Measurements from ENCODE around the gene SLC41A3.
"Not testable (repeated sequence)": the region's sequence is repeated elsewhere in the genome, so short reads cannot be mapped to it uniquely, and the experiment has no call there.

Gene SLC41A3

DNA sequence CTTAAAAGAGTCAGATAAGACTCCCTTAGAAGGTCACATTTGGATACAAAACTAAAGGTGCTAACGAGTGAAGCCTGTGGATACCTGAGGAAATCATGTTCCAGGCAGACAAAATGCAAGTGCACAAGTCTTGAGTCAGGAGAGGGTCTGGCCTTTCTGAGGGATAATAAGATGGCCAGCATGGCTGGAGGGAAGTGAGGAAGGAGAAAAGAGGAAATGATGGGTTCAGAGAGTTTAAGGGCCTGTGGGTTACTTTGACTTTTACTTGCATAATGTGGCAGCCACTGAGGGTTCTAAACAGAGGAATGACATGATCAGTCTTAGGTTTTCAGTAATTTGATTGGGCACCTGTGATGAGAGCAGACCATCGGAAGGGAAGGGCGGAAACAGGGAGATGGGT lies 118.4 kb downstream of the SLC41A3 start:
- TF ChIP-seq, protein P1, sequence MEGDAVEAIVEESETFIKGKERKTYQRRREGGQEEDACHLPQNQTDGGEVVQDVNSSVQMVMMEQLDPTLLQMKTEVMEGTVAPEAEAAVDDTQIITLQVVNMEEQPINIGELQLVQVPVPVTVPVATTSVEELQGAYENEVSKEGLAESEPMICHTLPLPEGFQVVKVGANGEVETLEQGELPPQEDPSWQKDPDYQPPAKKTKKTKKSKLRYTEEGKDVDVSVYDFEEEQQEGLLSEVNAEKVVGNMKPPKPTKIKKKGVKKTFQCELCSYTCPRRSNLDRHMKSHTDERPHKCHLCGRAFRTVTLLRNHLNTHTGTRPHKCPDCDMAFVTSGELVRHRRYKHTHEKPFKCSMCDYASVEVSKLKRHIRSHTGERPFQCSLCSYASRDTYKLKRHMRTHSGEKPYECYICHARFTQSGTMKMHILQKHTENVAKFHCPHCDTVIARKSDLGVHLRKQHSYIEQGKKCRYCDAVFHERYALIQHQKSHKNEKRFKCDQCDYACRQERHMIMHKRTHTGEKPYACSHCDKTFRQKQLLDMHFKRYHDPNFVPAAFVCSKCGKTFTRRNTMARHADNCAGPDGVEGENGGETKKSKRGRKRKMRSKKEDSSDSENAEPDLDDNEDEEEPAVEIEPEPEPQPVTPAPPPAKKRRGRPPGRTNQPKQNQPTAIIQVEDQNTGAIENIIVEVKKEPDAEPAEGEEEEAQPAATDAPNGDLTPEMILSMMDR (conservative IDR thresholded peaks at IDR 0.05; ENCODE audit: low read length) = no peak
- TF ChIP-seq EZH2phosphoT487 (IDR thresholded peaks at IDR 0.05; ENCODE audit: borderline replicate concordance) = no peak
- H2AFZ ChIP-seq (ENCODE audit: low read length) = no peak overlapping the region
- no peak overlapping the region for H3K4me2 ChIP-seq (ENCODE audit: low read depth, low read length, poor library complexity, severe bottlenecking)
- no peaks in the 10 kb centered on the region for H3K79me2 ChIP-seq (ENCODE audit: insufficient read depth, low read length)
- H3K4me3 ChIP-seq (ENCODE audit: low read length, poor library complexity, severe bottlenecking) = no peak overlapping the region
- H3K9me3 ChIP-seq (ENCODE audit: insufficient read depth, low read depth, low read length) = no peaks in the 10 kb centered on the region
- H4K20me1 ChIP-seq (ENCODE audit: insufficient read depth, low read length, poor library complexity, severe bottlenecking) = no peaks in the 10 kb centered on the region
- no peaks in the 10 kb centered on the region for H3K9me2 ChIP-seq (replicated peaks; ENCODE audit: low read depth, low read length)
- no peak overlapping the region for H3K9ac ChIP-seq (ENCODE audit: low read depth, low read length, poor library complexity, severe bottlenecking)
- H3K36me3 ChIP-seq (ENCODE audit: insufficient read depth, low read length) = no peaks in the 10 kb centered on the region
- no peaks in the 10 kb centered on the region for H3K4me1 ChIP-seq (ENCODE audit: insufficient read depth, low read length, poor library complexity, severe bottlenecking)
- no peaks in the 10 kb centered on the region for H3F3A ChIP-seq (ENCODE audit: low read depth)
- no peaks in the 10 kb centered on the region for H3K27me3 ChIP-seq (ENCODE audit: insufficient read depth, low read length, poor library complexity, severe bottlenecking)

DNA sequence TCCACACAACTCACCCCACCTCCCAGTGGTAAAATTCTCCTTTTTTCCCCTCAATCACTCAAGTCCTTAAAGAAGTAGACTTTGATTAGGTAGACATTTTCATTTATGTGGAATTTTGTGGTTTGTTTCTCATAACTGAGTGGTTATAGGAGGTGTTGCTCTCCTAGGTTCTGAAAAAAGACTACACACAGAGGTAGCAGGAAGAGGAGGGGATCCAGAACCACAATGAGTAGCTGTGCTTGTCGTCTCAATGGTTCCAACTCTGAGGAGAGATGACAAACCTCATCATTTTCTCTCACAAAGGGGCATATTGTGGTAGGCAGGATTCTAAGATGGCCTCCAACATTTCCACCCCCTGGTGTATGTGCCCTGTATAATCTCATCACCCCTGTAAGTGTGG lies 120.1 kb downstream of the SLC41A3 start:
- H3K4me2 ChIP-seq (ENCODE audit: low read depth, low read length, poor library complexity, severe bottlenecking); H4K20me1 ChIP-seq (ENCODE audit: insufficient read depth, low read length, poor library complexity, severe bottlenecking); H3K79me2 ChIP-seq (ENCODE audit: insufficient read depth, low read length); H3K4me3 ChIP-seq (ENCODE audit: low read length, poor library complexity, severe bottlenecking); H3F3A ChIP-seq (ENCODE audit: low read depth); H2AFZ ChIP-seq (ENCODE audit: low read length); H3K9ac ChIP-seq (ENCODE audit: low read depth, low read length, poor library complexity, severe bottlenecking); H3K9me2 ChIP-seq (replicated peaks; ENCODE audit: low read depth, low read length); H3K36me3 ChIP-seq (ENCODE audit: insufficient read depth, low read length); H3K4me1 ChIP-seq (ENCODE audit: insufficient read depth, low read length, poor library complexity, severe bottlenecking); H3K27me3 ChIP-seq (ENCODE audit: insufficient read depth, low read length, poor library complexity, severe bottlenecking); H3K9me3 ChIP-seq (ENCODE audit: insufficient read depth, low read depth, low read length): not testable (repeated sequence)

DNA sequence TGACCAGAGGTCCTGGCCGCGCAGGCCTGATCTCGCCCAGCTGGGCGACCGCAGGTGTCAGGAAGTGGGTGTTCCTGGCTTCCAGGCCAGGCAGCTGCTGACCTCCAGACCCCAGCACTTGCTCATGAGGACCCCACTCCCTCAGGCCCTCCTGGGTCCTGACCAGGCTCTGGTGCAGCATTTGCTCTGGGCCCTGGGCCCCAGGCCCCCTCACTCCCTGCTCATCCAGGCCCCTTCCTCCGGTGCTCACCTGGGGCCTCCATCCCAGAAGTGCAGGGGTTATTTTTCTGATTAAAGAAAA lies 122.7 kb downstream of the SLC41A3 start:
- H3F3A ChIP-seq (ENCODE audit: low read depth) = no peaks in the 10 kb centered on the region
- no peak overlapping the region for H3K9ac ChIP-seq (ENCODE audit: low read depth, low read length, poor library complexity, severe bottlenecking)
- H3K9me2 ChIP-seq (replicated peaks; ENCODE audit: low read depth, low read length) = no peaks in the 10 kb centered on the region
- H4K20me1 ChIP-seq (ENCODE audit: insufficient read depth, low read length, poor library complexity, severe bottlenecking) = no peaks in the 10 kb centered on the region
- no peak overlapping the region for H2AFZ ChIP-seq (ENCODE audit: low read length)
- no peaks in the 10 kb centered on the region for H3K9me3 ChIP-seq (ENCODE audit: insufficient read depth, low read depth, low read length)
- H3K79me2 ChIP-seq (ENCODE audit: insufficient read depth, low read length) = no peaks in the 10 kb centered on the region
- no peaks in the 10 kb centered on the region for H3K36me3 ChIP-seq (ENCODE audit: insufficient read depth, low read length)
- no peaks in the 10 kb centered on the region for H3K4me1 ChIP-seq (ENCODE audit: insufficient read depth, low read length, poor library complexity, severe bottlenecking)
- no peak overlapping the region for H3K4me2 ChIP-seq (ENCODE audit: low read depth, low read length, poor library complexity, severe bottlenecking)
- TF ChIP-seq, protein P1 (conservative IDR thresholded peaks at IDR 0.05; ENCODE audit: low read length) = no peak
- TF ChIP-seq EZH2phosphoT487 (IDR thresholded peaks at IDR 0.05; ENCODE audit: borderline replicate concordance) = no peak
- H3K4me3 ChIP-seq (ENCODE audit: low read length, poor library complexity, severe bottlenecking) = no peak overlapping the region
- no peaks in the 10 kb centered on the region for H3K27me3 ChIP-seq (ENCODE audit: insufficient read depth, low read length, poor library complexity, severe bottlenecking)

DNA sequence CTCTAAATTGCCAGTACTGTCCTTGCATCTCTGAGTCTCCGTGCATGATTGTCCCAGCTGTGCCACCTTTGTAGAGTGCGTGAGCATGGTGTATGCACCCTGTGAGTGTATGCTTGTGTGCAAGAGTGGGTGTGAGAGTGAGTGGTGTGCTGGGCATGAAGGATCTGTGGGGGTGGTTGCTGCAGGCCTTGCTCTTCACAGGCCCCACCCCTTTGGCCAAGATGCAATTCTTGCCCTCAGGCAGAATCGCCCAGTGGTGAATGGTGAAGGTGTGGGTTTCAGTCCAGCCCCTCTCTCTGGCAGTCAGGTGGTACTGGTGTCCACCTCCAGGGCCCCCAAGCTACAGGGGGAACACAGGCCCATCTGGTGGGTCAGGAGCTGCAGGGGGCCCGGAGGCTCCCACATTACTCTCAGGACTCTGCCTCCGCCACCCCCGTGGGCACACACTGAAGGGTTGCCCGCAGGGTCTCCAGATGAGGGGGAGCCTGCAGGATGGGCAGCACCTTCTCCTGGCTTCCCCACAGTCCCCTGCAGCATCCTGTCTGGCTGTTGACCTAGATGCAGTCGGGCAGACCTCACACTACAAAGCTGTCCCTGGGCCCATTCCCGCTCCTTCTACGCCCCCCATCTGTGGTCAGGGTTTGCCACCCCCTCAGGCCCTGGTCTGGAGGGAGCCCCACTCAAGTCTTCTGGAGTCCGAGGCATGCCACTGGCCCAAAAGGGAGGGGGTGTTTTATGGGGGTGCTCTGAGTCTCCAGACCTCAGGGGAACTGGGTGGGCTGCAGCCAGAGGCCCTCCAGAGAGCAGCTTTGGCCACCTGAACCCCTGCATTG lies 123.3 kb downstream of the SLC41A3 start:
- Histone ChIP-seq H3K9ac (ENCODE audit: low read depth, low read length, poor library complexity, severe bottlenecking) (no peak overlapping the region), H3K4me3 (ENCODE audit: low read length, poor library complexity, severe bottlenecking) (no peak overlapping the region), H3K79me2 (ENCODE audit: insufficient read depth, low read length) (no peaks in the 10 kb centered on the region), H3F3A (ENCODE audit: low read depth) (no peaks in the 10 kb centered on the region), H3K9me2 (replicated peaks; ENCODE audit: low read depth, low read length) (no peaks in the 10 kb centered on the region), H3K36me3 (ENCODE audit: insufficient read depth, low read length) (no peaks in the 10 kb centered on the region), H2AFZ (ENCODE audit: low read length) (no peak overlapping the region), H3K4me2 (ENCODE audit: low read depth, low read length, poor library complexity, severe bottlenecking) (no peak overlapping the region), H4K20me1 (ENCODE audit: insufficient read depth, low read length, poor library complexity, severe bottlenecking) (no peaks in the 10 kb centered on the region), H3K9me3 (ENCODE audit: insufficient read depth, low read depth, low read length) (no peaks in the 10 kb centered on the region), H3K4me1 (ENCODE audit: insufficient read depth, low read length, poor library complexity, severe bottlenecking) (no peaks in the 10 kb centered on the region), H3K27me3 (ENCODE audit: insufficient read depth, low read length, poor library complexity, severe bottlenecking) (no peaks in the 10 kb centered on the region)
- no peak for TF ChIP-seq EZH2phosphoT487 (IDR thresholded peaks at IDR 0.05; ENCODE audit: borderline replicate concordance)
- TF ChIP-seq, protein P1 (conservative IDR thresholded peaks at IDR 0.05; ENCODE audit: low read length) = no peak

Measured in Loucy (cell line).